GM18520 (cell line): ENCODE results near the gene CD84.
"Not testable (repeated sequence)": the region's sequence is repeated elsewhere in the genome, so short reads cannot be mapped to it uniquely, and the experiment has no call there.

Source experiments
- ATAC-seq: cut with Tn5 transposase; IDR thresholded peaks from one replicate; pipeline ENCODE4 v1.9.1; 2021; ENCODE audit not compliant: unreplicated experiment

The CD84 gene

GRCh38 chr1:160542303-160542945 lies 36.9 kb downstream of the CD84 start:
- no peak for ATAC-seq

- ATAC-seq: no peak
Observed at GRCh38 chr1:160541622-160542302, 37.5 kb downstream of the CD84 start.

DNA sequence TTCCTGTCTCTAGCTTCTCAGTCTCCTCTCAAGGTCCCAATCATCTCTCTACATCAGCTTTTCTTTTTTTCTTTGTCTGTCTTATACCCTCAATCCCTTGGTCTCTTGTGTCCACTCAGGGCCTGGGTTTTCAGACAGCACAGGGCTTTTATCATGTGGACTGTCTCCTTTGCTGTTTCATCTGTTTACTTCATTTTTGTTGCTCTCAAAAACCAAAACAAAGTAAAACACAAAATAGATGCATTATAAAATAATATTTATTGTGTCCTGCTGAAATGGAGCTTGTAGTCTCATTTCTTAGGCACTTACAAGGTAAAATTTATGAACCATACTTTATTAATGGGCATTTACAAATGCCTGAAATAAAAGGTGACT lies 38.5 kb downstream of the CD84 start:
- ATAC-seq: no peak

GRCh38 chr1:160539990-160540858 lies 39.1 kb downstream of the CD84 start:
- peak; percentile 79 for ATAC-seq

DNA sequence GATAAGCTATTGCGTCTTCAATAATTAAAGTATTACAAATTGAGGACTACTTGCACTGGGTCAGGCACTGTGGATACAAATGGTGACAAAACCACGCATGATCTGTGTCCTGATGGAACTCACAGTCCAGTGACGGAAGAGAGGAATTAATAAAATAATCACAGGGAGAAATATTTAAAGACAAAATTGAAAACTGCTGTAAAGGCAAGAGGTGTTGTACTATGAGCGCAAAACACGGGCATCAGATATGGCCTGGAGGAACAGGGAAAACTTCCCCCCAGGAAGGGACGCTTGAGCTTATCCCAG lies 39.7 kb downstream of the CD84 start:
- no peak for ATAC-seq

DNA sequence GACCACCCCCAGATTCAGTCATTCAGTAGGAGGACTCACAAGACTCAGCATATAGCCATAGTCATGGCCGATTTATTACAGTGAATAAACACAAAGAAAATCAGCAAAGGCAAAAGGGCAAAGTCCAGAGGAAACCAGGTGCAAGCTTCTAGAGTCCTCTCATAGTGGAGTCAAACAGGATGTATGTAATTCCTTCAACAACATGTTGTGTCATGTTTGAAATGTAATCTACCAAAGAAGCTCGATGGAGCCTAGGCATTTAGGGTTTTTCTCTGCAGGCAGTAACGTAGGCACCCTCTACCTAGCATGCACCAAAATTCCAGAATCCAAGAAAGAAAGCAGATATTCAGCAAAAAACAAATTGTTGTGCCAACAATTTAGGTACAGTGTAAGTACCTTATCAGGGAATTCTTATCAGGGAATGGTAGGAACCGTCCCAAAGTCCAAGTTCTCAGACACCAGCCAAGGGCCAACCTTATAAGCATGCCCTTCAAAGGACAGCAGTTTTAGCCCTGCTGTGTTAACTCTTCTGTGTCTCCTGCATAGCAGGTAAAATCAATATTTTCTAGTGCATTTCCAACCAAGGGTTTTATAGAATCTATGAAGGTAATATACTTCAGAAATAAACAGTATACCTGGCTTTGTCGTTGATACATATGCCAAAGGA lies 40.2 kb downstream of the CD84 start:
- ATAC-seq: no peak

DNA sequence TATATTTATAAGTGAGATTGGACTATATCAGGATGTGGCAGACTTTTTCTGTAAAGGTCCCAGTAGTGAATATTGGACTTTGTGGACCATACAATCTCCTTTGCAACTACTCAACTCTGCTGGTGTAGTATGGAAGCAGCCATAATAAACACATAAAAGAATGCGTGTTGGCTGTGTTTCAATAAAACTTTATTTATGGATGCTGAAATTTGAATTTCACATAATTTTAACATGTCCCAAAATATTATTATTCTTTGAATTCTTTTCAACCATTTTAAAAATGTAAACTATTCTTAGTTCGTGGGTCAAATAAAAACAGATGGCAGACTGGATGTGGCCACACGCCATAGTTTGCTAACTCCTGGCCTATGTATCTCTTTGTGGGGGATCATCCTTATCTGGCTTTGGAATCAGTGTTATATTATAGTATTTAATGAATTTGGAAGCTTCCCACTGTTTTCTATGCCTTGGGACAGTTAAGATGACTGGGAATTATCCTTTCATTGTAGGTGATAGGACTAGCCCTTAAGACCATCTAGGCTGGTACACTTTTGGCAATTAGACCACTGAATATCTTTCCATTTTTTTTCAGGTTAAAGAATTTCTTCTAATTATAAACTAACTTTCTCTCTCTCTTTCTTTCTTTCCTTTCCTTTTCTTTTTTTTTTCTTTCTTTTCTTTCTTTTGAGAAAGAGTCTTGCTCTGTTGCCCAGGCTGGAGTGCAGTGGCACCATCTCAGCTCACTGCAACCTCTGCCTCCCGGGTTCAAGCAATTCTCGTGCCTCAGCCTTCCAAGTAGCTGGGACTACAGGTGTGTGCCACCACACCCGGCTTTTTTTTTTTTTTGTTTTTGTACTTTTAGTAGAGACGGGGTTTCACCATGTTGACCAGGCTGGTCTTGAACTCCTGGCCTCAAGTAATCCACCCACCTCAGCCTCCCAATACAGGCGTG lies 41.3 kb downstream of the CD84 start:
- no peak for ATAC-seq

DNA sequence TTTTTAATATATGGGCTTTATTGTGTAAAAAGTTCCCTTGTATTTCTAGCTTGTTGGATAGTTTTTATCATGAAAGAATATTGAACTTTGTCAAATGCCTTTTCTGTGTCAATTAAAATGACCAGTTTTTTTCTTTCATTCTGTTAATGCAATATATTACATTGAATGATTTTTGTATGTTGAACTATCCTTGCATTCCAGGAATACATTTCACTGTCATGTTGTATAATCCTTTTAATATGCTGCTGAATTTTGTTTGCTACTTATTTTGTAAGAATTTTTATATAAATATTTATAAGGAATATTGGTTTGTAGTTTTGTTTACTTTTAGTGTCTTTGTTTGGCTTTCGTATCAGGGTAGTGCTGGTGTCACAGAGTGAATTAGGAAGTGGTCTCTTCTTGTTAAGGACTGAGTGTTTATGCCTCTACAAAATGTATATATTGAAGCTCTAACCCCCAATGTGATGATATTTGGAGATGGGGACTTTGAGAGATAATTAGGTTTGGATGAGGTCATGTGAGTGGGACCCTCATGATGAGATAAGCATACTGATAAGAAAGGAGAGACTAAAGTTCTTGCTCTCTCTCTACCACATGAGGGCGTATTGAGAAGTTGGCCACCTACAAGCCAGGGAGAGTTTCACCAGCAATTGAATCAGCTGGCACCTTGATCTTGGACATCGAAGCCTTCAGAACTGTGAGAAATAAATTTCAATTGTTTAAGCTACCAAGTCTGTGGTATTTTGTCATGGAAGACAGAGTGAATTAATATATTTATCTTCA lies 44.3 kb downstream of the CD84 start:
- no peak for ATAC-seq

GRCh38 chr1:160532557-160532813 lies 46.8 kb downstream of the CD84 start:
- not testable (repeated sequence) for ATAC-seq

GRCh38 chr1:160531809-160532556 lies 47.3 kb downstream of the CD84 start:
- ATAC-seq: not testable (repeated sequence)

DNA sequence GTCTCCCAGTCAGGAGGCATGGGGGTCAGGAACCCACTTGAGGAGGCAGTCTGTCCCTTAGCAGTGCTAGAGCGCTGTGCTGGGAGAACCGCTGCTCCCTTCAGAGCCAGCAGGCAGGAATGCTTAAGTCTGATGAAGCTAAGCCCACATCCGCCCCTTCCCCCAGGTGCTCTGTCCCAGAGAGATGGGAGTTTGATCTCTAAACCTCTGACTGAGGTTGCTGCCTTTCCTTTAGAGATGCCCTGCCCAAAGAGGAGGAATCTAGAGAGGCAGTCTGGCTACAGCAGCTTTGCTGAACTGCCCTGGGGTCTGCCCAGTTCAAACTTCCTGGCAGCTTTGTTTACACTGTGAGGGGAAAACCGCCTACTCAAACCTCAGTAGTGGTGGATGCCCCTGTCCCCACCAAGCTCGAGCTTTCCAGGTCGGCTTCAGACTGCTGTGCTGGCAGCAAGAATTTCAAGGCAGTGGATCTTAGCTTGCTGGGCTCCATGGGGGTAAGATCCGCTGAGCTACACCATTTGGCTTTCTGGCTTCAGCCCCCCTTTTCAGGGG lies 49.8 kb downstream of the CD84 start:
- ATAC-seq: not testable (repeated sequence)

GRCh38 chr1:160523789-160524188 lies 55.5 kb downstream of the CD84 start:
- ATAC-seq: not testable (repeated sequence)

GRCh38 chr1:160522622-160523345 lies 56.5 kb downstream of the CD84 start, which contains the start of gene SLAMF6:
TSS of gene SLAMF6 (minus strand) at chr1:160523255. CDS start at chr1:160523192, 63 bp downstream.
- ATAC-seq: no peak

- ATAC-seq: no peak
Observed at GRCh38 chr1:160522136-160522535, 57.2 kb downstream of the CD84 start.

DNA sequence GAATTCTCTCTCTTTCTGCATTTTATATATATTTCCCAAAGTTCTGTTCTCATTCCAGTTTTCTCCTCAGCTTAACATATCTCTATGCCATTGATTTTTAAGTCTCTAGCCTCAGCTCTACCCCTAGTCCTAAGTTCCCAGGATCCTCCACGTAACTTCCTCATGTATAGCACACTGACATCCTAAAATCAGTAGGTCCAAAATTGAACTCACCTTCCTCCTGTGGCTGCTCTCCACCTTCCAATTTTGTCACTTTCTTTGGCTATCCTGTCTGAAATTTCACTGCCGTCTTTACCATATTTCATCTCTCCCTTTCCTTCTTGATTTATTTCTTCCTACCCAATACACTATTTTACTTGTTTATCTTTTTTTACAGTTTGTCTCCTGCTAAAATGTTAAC lies 57.7 kb downstream of the CD84 start:
- ATAC-seq: no peak

- no peak for ATAC-seq
Observed at GRCh38 chr1:160520999-160521398, 58.3 kb downstream of the CD84 start.

- ATAC-seq: no peak
Observed at GRCh38 chr1:160520582-160520981, 58.7 kb downstream of the CD84 start.
